ENCODE data around the gene SH2B3.

DNA sequence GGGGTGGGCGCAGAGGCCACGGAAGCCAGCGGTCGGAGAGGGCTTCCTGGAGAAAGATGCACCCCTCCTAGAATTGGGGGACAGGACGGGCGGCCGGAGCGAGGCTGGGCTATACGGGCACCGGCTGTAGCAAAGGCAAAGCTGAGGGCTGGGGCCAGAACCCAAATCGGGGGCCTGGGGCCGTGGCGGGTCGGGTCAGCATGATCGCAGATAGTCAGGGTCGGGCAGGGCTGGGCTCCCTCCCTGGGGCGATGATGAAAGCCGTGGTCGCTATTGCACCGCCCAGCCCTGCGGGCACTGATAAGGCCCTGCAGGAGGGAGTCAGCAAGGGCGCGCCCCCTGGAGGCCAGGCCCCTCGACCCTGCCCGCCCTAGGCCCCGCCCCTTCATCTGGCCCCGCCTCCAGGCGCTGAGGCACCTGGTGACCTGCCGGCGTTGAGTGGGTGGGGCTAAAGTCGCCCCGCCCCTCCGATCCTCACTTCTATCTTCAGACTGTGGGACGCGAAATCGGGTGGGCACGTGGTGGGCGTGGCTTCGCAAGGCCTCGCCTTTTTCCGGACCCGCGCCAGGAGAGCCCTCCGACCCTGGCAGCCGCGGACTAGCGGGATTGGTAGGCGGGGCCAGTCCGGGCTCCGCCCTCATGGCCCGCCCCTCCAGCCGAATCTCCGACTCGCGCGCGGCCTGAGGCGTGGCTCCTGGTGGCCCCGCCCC, 419 bp upstream of the SH2B3 start:
- TF ChIP-seq, protein P1, sequence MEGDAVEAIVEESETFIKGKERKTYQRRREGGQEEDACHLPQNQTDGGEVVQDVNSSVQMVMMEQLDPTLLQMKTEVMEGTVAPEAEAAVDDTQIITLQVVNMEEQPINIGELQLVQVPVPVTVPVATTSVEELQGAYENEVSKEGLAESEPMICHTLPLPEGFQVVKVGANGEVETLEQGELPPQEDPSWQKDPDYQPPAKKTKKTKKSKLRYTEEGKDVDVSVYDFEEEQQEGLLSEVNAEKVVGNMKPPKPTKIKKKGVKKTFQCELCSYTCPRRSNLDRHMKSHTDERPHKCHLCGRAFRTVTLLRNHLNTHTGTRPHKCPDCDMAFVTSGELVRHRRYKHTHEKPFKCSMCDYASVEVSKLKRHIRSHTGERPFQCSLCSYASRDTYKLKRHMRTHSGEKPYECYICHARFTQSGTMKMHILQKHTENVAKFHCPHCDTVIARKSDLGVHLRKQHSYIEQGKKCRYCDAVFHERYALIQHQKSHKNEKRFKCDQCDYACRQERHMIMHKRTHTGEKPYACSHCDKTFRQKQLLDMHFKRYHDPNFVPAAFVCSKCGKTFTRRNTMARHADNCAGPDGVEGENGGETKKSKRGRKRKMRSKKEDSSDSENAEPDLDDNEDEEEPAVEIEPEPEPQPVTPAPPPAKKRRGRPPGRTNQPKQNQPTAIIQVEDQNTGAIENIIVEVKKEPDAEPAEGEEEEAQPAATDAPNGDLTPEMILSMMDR (IDR thresholded peaks at IDR 0.05) = peak; percentile 38 to 59 (median 49)
- TF ChIP-seq POLR2A (IDR thresholded peaks at IDR 0.05) = no peak

All from esophagus squamous epithelium (tissue), 4 donors.